AG09309 (cell line): ENCODE results near the gene NT5C2.

Source experiments
- DNase-seq: peaks from one replicate; pipeline ENCODE4 v3.0.0-alpha.2; 2010; ENCODE audit warnings: low read depth
- H3K4me3 ChIP-seq: 2 replicates; pipeline ENCODE4 v1.5.1; 2011; ENCODE audit warnings: mild to moderate bottlenecking, low read depth, low read length, moderate library complexity; ENCODE audit not compliant: control insufficient read depth
- TF ChIP-seq, protein P1 (sequence below): IDR thresholded peaks from 2 replicates; pipeline ENCODE4 v1.5.1; 2011; ENCODE audit warnings: mild to moderate bottlenecking, low read depth, low read length, inconsistent platforms; ENCODE audit not compliant: insufficient read depth, control insufficient read depth; ENCODE audit errors: missing control alignments

The NT5C2 gene

DNA sequence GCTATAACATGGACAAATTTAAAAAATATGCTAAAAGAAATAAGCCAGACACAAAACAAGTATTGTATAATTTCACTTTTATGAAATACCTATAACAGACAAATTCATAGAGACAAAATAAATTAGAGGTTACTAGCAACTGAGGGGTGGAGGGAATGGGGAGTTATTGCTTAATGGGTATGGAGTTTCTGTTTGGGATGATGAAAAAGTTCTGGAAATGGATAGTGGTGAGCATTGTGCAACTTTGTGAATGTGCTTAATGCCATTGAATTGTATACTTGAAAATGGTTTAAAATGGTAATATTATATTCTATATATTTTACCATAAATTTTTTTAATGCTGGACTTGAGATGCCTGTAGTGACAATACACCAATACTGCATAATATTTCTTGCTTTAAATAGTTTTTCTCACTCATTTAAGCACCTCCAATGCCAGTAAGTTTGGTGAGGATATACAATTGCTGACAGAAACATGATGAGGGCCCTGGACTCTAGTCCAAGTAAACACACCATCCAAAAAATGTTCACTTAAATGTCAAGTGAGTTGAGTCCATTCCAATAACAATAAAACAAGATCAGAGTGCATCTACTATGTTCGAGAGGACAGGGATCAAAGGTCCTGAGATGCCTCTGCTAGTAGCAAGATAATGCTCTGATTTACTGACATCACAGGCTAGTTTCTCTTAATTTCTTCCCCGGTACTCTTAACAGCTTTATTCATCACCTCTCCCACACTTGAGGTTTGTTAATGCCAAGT, 71.9 kb downstream of the NT5C2 start:
- TF ChIP-seq, protein P1, sequence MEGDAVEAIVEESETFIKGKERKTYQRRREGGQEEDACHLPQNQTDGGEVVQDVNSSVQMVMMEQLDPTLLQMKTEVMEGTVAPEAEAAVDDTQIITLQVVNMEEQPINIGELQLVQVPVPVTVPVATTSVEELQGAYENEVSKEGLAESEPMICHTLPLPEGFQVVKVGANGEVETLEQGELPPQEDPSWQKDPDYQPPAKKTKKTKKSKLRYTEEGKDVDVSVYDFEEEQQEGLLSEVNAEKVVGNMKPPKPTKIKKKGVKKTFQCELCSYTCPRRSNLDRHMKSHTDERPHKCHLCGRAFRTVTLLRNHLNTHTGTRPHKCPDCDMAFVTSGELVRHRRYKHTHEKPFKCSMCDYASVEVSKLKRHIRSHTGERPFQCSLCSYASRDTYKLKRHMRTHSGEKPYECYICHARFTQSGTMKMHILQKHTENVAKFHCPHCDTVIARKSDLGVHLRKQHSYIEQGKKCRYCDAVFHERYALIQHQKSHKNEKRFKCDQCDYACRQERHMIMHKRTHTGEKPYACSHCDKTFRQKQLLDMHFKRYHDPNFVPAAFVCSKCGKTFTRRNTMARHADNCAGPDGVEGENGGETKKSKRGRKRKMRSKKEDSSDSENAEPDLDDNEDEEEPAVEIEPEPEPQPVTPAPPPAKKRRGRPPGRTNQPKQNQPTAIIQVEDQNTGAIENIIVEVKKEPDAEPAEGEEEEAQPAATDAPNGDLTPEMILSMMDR: no peak
- no peak for DNase-seq
- no peak overlapping the region for H3K4me3 ChIP-seq

DNA sequence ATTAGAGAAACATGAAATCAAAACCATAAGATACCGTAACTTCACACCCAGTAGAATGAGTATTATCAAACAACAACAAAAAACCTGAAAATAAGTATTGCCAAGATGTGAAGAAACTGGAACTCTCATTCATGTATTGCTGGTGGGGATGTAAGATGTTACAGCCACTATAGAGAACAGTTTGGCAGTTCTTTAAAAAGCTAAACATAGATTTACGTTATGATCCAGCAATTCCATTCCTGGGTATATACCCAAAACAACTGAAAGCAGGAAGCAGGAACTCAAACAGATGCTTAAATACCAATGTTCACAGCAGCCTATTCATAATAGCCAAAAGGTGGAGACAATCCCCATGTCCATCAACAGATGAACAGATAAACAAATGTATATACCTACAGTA, 72.5 kb downstream of the NT5C2 start:
- no peak for DNase-seq
- no peak overlapping the region for H3K4me3 ChIP-seq

DNA sequence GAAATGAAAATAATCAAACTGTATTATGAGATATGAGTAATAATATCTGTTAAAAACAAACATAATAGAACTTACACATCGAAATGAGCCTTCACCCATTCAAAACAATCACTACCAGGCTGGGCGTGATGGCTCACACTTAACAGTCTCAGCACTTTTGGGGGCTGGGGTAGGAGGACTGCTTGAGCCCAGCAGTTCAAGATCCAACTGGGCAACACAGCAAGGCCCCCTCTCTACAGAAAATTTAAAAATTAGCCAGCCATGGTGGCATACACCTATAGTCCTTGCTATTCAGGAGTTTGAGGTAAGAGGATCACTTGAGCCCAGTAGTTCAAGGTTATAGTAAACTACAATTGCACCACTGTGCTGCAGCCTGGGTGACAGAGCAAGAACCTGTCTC, 75.8 kb downstream of the NT5C2 start:
- H3K4me3 ChIP-seq: no peak overlapping the region
- no peak for DNase-seq
- TF ChIP-seq, protein P1: no peak

More for the DNA sequence above, 72.5 kb downstream of the NT5C2 start:
- TF ChIP-seq, protein P1: no peak

DNA sequence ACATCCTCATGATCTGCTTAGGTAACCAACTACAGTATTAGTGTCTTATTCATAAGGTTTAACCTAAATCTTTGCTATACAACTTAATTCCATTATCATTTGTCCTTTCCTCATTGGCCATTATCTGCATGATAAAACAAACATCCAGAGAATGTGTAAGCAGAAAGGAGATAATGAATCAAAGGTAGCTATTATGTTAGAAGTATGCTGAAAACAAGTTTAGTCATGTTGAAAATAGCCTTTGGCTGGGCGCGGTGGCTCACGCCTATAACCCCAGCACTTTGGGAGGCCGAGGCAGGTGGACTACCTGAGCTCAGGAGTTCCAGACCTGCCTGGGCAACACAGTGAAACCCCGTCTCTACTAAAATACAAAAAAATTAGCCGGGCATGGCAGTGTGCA, 78.2 kb downstream of the NT5C2 start:
- TF ChIP-seq, protein P1: no peak
- no peak overlapping the region for H3K4me3 ChIP-seq
- DNase-seq: no peak

DNA sequence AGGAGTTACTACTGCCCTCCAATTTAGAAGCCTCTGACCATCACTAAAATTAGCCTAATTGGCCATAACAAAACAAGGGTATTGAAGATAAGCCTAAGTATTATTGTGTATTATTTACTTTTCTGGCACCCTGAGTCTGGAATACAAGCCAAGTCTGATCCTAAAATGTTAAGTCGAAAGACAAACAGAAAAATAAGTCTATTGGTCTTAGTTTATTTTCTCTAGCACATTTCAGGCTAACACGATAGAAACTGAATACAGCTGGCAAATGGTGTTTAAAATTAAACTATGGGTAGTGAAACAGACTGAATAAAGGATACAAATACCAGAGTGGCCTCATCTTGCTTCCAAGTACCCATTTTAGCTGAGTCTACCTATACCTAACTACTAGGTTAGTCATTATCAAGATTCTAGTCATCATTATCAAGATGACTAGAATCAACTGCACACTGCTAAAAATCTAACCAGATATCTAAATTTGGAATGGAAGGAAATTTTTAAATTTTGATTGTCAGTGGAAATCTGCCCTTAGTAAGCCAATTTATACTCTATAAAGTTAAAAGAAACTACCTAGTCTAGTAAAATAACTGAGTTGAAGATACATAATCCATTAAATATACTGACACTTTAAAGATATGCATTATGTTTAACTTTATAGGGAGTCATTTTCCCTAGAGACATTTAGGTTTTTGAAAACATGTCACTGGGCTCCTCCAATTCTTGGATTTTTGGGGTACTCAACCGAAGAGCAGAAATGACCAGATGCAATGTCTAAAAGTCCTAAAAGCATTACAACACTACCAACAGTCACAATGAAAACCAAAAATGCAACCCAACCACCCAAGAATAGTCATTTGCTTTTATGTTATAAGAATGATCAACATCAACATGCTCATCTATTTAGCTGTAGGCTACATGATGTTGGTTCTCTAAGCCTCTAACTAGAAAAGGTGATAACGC, 80.9 kb downstream of the NT5C2 start:
- TF ChIP-seq, protein P1: no peak
- H3K4me3 ChIP-seq: no peak overlapping the region
- DNase-seq: no peak

DNA sequence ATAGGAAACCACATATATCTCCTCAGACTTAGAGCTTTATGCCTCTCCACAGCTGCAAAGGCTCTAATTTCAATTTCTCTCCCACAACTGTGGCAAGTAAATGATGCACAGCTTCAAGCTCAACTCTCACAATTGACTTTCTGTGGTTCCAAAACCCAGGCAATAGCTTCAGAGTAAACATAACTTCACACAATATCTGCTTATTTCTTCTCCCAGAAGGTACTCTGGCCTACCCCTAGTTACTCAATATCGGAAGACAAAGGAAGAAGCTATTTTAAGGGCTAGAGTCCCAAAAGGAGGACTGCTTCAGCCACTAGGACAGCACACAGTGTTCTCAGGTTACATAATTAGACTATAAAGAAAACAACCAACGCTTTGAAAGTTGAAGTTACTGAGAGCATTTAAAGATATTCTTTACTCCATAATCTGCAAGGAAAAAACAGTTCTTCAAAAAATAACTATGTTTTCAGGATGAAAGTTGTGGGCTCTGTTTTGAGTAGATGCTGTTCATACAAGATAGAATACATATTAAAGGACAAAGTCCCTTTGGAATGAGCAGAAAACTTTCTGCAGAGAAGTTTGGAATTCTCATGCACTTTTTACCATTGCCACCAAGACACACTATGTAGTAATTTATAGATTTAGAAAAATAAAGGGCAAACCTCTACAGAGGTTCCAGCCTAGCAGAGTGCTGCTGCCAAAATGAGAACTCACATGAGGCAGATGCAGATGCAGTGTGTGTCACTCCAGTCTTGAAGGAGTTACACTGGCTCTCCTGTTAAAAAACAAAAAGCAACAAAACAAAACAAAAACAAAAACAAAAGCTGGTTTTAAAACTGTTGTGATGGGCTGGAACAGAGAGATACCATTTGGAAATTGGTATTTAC, 81.8 kb downstream of the NT5C2 start:
- no peak overlapping the region for H3K4me3 ChIP-seq
- TF ChIP-seq, protein P1: peak; percentile 10
- DNase-seq: no peak
